H9 (cell line): ENCODE measurements around the gene CD226. TPM values are rescaled to one million over a fixed set of nuclear protein-coding genes. Genes with fewer than 3 reads are reported as not detected.
A peak's percentile ranks its signal among the peaks of the same experiment; 100 is the strongest.

Experiments used
- DNase-seq: peaks from one replicate; pipeline ENCODE4 v3.0.0-alpha.2; 2017
- H2AFZ ChIP-seq: one replicate; pipeline ENCODE4 v1.6.1; 2013; ENCODE audit warnings: mild to moderate bottlenecking, low read length, control low read depth, moderate library complexity
- H2AK5ac ChIP-seq: 2 replicates; pipeline ENCODE4 v1.6.1; 2013; ENCODE audit warnings: low read length, control low read depth, mixed read lengths; ENCODE audit not compliant: insufficient read length
- H2BK120ac ChIP-seq: one replicate; pipeline ENCODE4 v1.6.1; 2013; ENCODE audit warnings: low read depth, mild to moderate bottlenecking, low read length, control low read depth, inconsistent platforms; ENCODE audit not compliant: poor library complexity, severe bottlenecking
- H2BK12ac ChIP-seq: 2 replicates; pipeline ENCODE4 v1.6.1; 2013; ENCODE audit warnings: low read length, control low read depth, mixed read lengths, low read depth; ENCODE audit not compliant: insufficient read length
- H2BK15ac ChIP-seq: 2 replicates; pipeline ENCODE4 v1.6.1; 2013; ENCODE audit warnings: low read depth, low read length, control low read depth
- H2BK20ac ChIP-seq: one replicate; pipeline ENCODE4 v1.6.1; 2013; ENCODE audit warnings: low read depth, mild to moderate bottlenecking, low read length, control low read depth, inconsistent platforms; ENCODE audit not compliant: poor library complexity, severe bottlenecking
- H2BK5ac ChIP-seq: 2 replicates; pipeline ENCODE4 v1.6.1; 2013; ENCODE audit warnings: low read length, control low read depth, mixed read lengths; ENCODE audit not compliant: insufficient read length
- H3K14ac ChIP-seq: 2 replicates; pipeline ENCODE4 v1.6.1; 2013; ENCODE audit warnings: low read length, control low read depth; ENCODE audit not compliant: insufficient read depth
- H3K18ac ChIP-seq: 2 replicates; pipeline ENCODE4 v1.6.1; 2013; ENCODE audit warnings: low read depth, mild to moderate bottlenecking, mixed read lengths, low read length, control low read depth; ENCODE audit not compliant: insufficient read length
- H3K23ac ChIP-seq: 2 replicates; pipeline ENCODE4 v1.6.1; 2013; ENCODE audit warnings: low read length, control low read depth, mixed read lengths, low read depth; ENCODE audit not compliant: insufficient read length
- H3K23me2 ChIP-seq: 2 replicates; pipeline ENCODE4 v1.6.1; 2013; ENCODE audit warnings: low read depth, mild to moderate bottlenecking, mixed read lengths, low read length, control low read depth; ENCODE audit not compliant: insufficient read length, poor library complexity, severe bottlenecking
- H3K27ac ChIP-seq: 2 replicates; pipeline ENCODE4 v1.5.1; 2013; ENCODE audit warnings: low read length, control low read depth, mixed read lengths, low read depth; ENCODE audit not compliant: insufficient read length
- H3K27me3 ChIP-seq: 2 replicates; pipeline ENCODE4 v1.6.1; 2013; ENCODE audit warnings: low read length, control low read depth, inconsistent platforms; ENCODE audit not compliant: insufficient read depth
- H3K4ac ChIP-seq: 2 replicates; pipeline ENCODE4 v1.6.1; 2013; ENCODE audit warnings: low read depth, mild to moderate bottlenecking, control low read depth, inconsistent platforms, low read length, moderate library complexity
- H3K4me1 ChIP-seq: 2 replicates; pipeline ENCODE4 v1.6.1; 2013; ENCODE audit warnings: low read length, control low read depth, inconsistent platforms; ENCODE audit not compliant: insufficient read depth
- H3K4me2 ChIP-seq: 2 replicates; pipeline ENCODE4 v1.6.1; 2013; ENCODE audit warnings: low read length, control low read depth, mixed read lengths; ENCODE audit not compliant: insufficient read length, insufficient read depth
- H3K56ac ChIP-seq: 2 replicates; pipeline ENCODE4 v1.6.1; 2013; ENCODE audit warnings: low read depth, mild to moderate bottlenecking, mixed read lengths, low read length, control low read depth; ENCODE audit not compliant: insufficient read length
- H3K79me1 ChIP-seq: 2 replicates; pipeline ENCODE4 v1.6.1; 2013; ENCODE audit warnings: low read depth, mild to moderate bottlenecking, moderate library complexity, low read length, control low read depth, inconsistent platforms; ENCODE audit not compliant: insufficient read depth, poor library complexity, severe bottlenecking
- H3K79me2 ChIP-seq: 2 replicates; pipeline ENCODE4 v1.6.1; 2013; ENCODE audit warnings: low read length, control low read depth, inconsistent platforms; ENCODE audit not compliant: insufficient read depth
- H3K9ac ChIP-seq: 2 replicates; pipeline ENCODE4 v1.6.1; 2013; ENCODE audit warnings: low read length, control low read depth, mixed read lengths; ENCODE audit not compliant: insufficient read length; ENCODE audit errors: extremely low read depth
- H3K9me3 ChIP-seq: one replicate; pipeline ENCODE4 v1.6.1; 2013; ENCODE audit warnings: low read depth, low read length, inconsistent platforms; ENCODE audit not compliant: control insufficient read depth
- H3T11ph ChIP-seq: one replicate; pipeline ENCODE4 v1.6.1; 2013; ENCODE audit warnings: mild to moderate bottlenecking, low read length, control low read depth, inconsistent platforms
- H4K20me1 ChIP-seq: one replicate; pipeline ENCODE4 v1.6.1; 2013; ENCODE audit not compliant: control insufficient read depth, insufficient read length, insufficient read depth
- H4K5ac ChIP-seq: 2 replicates; pipeline ENCODE4 v1.6.1; 2013; ENCODE audit warnings: low read depth, mild to moderate bottlenecking, mixed read lengths, low read length, control low read depth; ENCODE audit not compliant: insufficient read length
- H4K8ac ChIP-seq: replicated peaks from 2 replicates; pipeline ENCODE4 v1.6.1; 2013; ENCODE audit warnings: low read length, control low read depth, mixed read lengths, low read depth; ENCODE audit not compliant: insufficient read length
- H4K91ac ChIP-seq: 2 replicates; pipeline ENCODE4 v1.6.1; 2013; ENCODE audit warnings: low read depth, mild to moderate bottlenecking, moderate library complexity, mixed read lengths, low read length, control low read depth; ENCODE audit not compliant: insufficient read length
- H3K27ac Mint-ChIP-seq, 3 experiments: 2 replicates in 2 of 3; 3 replicates in 1 of 3; pipeline ENCODE4 v1.8.0; 2020 to 2021; ENCODE audit warnings: mixed read lengths in 3 of 3, mild to moderate bottlenecking in 1 of 3, moderate library complexity in 1 of 3
- H3K27me3 Mint-ChIP-seq: 2 replicates; pipeline ENCODE4 v1.8.0; 2021; ENCODE audit warnings: low read depth, mild to moderate bottlenecking, moderate library complexity, mixed read lengths
- H3K36me3 Mint-ChIP-seq, 3 experiments: 2 replicates in 2 of 3; 3 replicates in 1 of 3; pipeline ENCODE4 v1.8.0; 2020 to 2021; ENCODE audit warnings: low read depth in 3 of 3, mixed read lengths in 3 of 3; ENCODE audit not compliant: insufficient read depth in 1 of 3
- H3K4me1 Mint-ChIP-seq, 2 experiments: 2 replicates each; pipeline ENCODE4 v1.8.0; 2020; ENCODE audit warnings: mixed read lengths in 2 of 2
- H3K4me3 Mint-ChIP-seq, 2 experiments: 2 replicates in 1 of 2; 3 replicates in 1 of 2; pipeline ENCODE4 v1.8.0; 2020 to 2021; ENCODE audit warnings: mild to moderate bottlenecking in 2 of 2, mixed read lengths in 2 of 2, moderate library complexity in 1 of 2
- H3K9me3 Mint-ChIP-seq, 2 experiments: 2 replicates in 1 of 2; 3 replicates in 1 of 2; pipeline ENCODE4 v1.8.0; 2020; ENCODE audit warnings: mild to moderate bottlenecking in 2 of 2, mixed read lengths in 2 of 2, moderate library complexity in 1 of 2
- CTCF ChIP-seq: fragments of 200-600 bp; sonication (generic); conservative IDR thresholded peaks from 3 replicates; pipeline ENCODE4 v1.8.0; 2021; ENCODE audit warnings: antibody characterized with exemption, mild to moderate bottlenecking
- WGBS: extraction: QIAGEN DNeasy Blood & Tissue Kit; methylation state at CpG from one replicate; pipeline ENCODE4 v1.1.7; 2013; ENCODE audit warnings: missing lambda C conversion rate, low lambda C conversion rate, mixed read lengths; ENCODE audit not compliant: insufficient read length; ENCODE audit errors: extremely low coverage; 5-methylcytosine and 5-hydroxymethylcytosine counted together
- total RNA-seq: library from RNA; stranded (reverse); gene quantifications from 2 replicates; pipeline ENCODE4 v1.2.1, GENCODE V29; 2021

CD226 gene
- total RNA-seq, 1 experiment from 2014 or later, result not detected

- WGBS, result 100% methylated on average over 2 of the region's 4 CpGs
- H2BK5ac ChIP-seq, result no peak overlapping the region
- no peak overlapping the region for H3K4me2 ChIP-seq
- H3K56ac ChIP-seq, result no peak overlapping the region
- no peak overlapping the region for H2BK15ac ChIP-seq
- H3K4me1 ChIP-seq, result no peaks in the 10 kb centered on the region; the same call in 1 of the 2 replicates
- H3K23me2 ChIP-seq, result no peaks in the 10 kb centered on the region
- DNase-seq, result no peak
- H3K18ac ChIP-seq, result no peak overlapping the region
- H3K79me1 ChIP-seq, result no peaks in the 10 kb centered on the region
- H2AK5ac ChIP-seq, result peak overlapping the region; percentile 5
- peak overlapping the region; percentile 85 for H3K23ac ChIP-seq
- no peak overlapping the region for H3T11ph ChIP-seq
- TF ChIP-seq CTCF, result no peak
- H4K20me1 ChIP-seq, result no peaks in the 10 kb centered on the region
- no peak overlapping the region for H3K9ac ChIP-seq
- H2BK12ac ChIP-seq, result no peak overlapping the region
- no peaks in the 10 kb centered on the region for H3K9me3 ChIP-seq
- H3K27ac Mint-ChIP-seq, result no peak overlapping the region
- peak overlapping the region; percentile 84 for H4K5ac ChIP-seq
- no peak overlapping the region for H2AFZ ChIP-seq
- no peaks in the 10 kb centered on the region for H3K27me3 Mint-ChIP-seq
- H3K4me1 Mint-ChIP-seq, result peaks cover 3 to 4% of the 10 kb centered on the region in 2 experiments
- H2BK120ac ChIP-seq, result no peak overlapping the region
- peaks cover 3% of the 10 kb centered on the region; the same call in 1 of the 2 replicates for H3K79me2 ChIP-seq
- no peak overlapping the region for H3K27ac ChIP-seq
- H3K4ac ChIP-seq, result no peak overlapping the region
- no peak overlapping the region for H3K14ac ChIP-seq
- no peak overlapping the region for H4K91ac ChIP-seq
- peak overlapping the region; percentile 51 for H4K8ac ChIP-seq
- H3K36me3 Mint-ChIP-seq, result no peaks in the 10 kb centered on the region; a peak in 1 of 7 replicates
- no peak overlapping the region for H3K4me3 Mint-ChIP-seq
- no peak overlapping the region for H2BK20ac ChIP-seq
- H3K27me3 ChIP-seq, result no peaks in the 10 kb centered on the region
- 0 out of 5 replicates have a peak, but pooled peaks cover 0 to 3% of the 10 kb centered on the region in 2 experiments for H3K9me3 Mint-ChIP-seq
These were observed 1.9 kb upstream of the CD226 start for GRCh38 chr18:69949538-69949936.
